H9 (cell line): ENCODE measurements around the gene SPTBN5. TPM values are rescaled to one million over a fixed set of nuclear protein-coding genes. Genes with fewer than 3 reads are reported as not detected.

Experiments used
- DNase-seq: peaks from one replicate; pipeline ENCODE4 v3.0.0-alpha.2; 2017
- H2AFZ ChIP-seq: one replicate; pipeline ENCODE4 v1.6.1; 2013; ENCODE audit warnings: mild to moderate bottlenecking, low read length, control low read depth, moderate library complexity
- H2AK5ac ChIP-seq: 2 replicates; pipeline ENCODE4 v1.6.1; 2013; ENCODE audit warnings: low read length, control low read depth, mixed read lengths; ENCODE audit not compliant: insufficient read length
- H2BK120ac ChIP-seq: one replicate; pipeline ENCODE4 v1.6.1; 2013; ENCODE audit warnings: low read depth, mild to moderate bottlenecking, low read length, control low read depth, inconsistent platforms; ENCODE audit not compliant: poor library complexity, severe bottlenecking
- H2BK12ac ChIP-seq: 2 replicates; pipeline ENCODE4 v1.6.1; 2013; ENCODE audit warnings: low read length, control low read depth, mixed read lengths, low read depth; ENCODE audit not compliant: insufficient read length
- H2BK15ac ChIP-seq: 2 replicates; pipeline ENCODE4 v1.6.1; 2013; ENCODE audit warnings: low read depth, low read length, control low read depth
- H2BK20ac ChIP-seq: one replicate; pipeline ENCODE4 v1.6.1; 2013; ENCODE audit warnings: low read depth, mild to moderate bottlenecking, low read length, control low read depth, inconsistent platforms; ENCODE audit not compliant: poor library complexity, severe bottlenecking
- H2BK5ac ChIP-seq: 2 replicates; pipeline ENCODE4 v1.6.1; 2013; ENCODE audit warnings: low read length, control low read depth, mixed read lengths; ENCODE audit not compliant: insufficient read length
- H3K14ac ChIP-seq: 2 replicates; pipeline ENCODE4 v1.6.1; 2013; ENCODE audit warnings: low read length, control low read depth; ENCODE audit not compliant: insufficient read depth
- H3K18ac ChIP-seq: 2 replicates; pipeline ENCODE4 v1.6.1; 2013; ENCODE audit warnings: low read depth, mild to moderate bottlenecking, mixed read lengths, low read length, control low read depth; ENCODE audit not compliant: insufficient read length
- H3K23ac ChIP-seq: 2 replicates; pipeline ENCODE4 v1.6.1; 2013; ENCODE audit warnings: low read length, control low read depth, mixed read lengths, low read depth; ENCODE audit not compliant: insufficient read length
- H3K23me2 ChIP-seq: 2 replicates; pipeline ENCODE4 v1.6.1; 2013; ENCODE audit warnings: low read depth, mild to moderate bottlenecking, mixed read lengths, low read length, control low read depth; ENCODE audit not compliant: insufficient read length, poor library complexity, severe bottlenecking
- H3K27ac ChIP-seq: 2 replicates; pipeline ENCODE4 v1.5.1; 2013; ENCODE audit warnings: low read length, control low read depth, mixed read lengths, low read depth; ENCODE audit not compliant: insufficient read length
- H3K27me3 ChIP-seq: 2 replicates; pipeline ENCODE4 v1.6.1; 2013; ENCODE audit warnings: low read length, control low read depth, inconsistent platforms; ENCODE audit not compliant: insufficient read depth
- H3K4ac ChIP-seq: 2 replicates; pipeline ENCODE4 v1.6.1; 2013; ENCODE audit warnings: low read depth, mild to moderate bottlenecking, control low read depth, inconsistent platforms, low read length, moderate library complexity
- H3K4me1 ChIP-seq: 2 replicates; pipeline ENCODE4 v1.6.1; 2013; ENCODE audit warnings: low read length, control low read depth, inconsistent platforms; ENCODE audit not compliant: insufficient read depth
- H3K4me2 ChIP-seq: 2 replicates; pipeline ENCODE4 v1.6.1; 2013; ENCODE audit warnings: low read length, control low read depth, mixed read lengths; ENCODE audit not compliant: insufficient read length, insufficient read depth
- H3K56ac ChIP-seq: 2 replicates; pipeline ENCODE4 v1.6.1; 2013; ENCODE audit warnings: low read depth, mild to moderate bottlenecking, mixed read lengths, low read length, control low read depth; ENCODE audit not compliant: insufficient read length
- H3K79me1 ChIP-seq: 2 replicates; pipeline ENCODE4 v1.6.1; 2013; ENCODE audit warnings: low read depth, mild to moderate bottlenecking, moderate library complexity, low read length, control low read depth, inconsistent platforms; ENCODE audit not compliant: insufficient read depth, poor library complexity, severe bottlenecking
- H3K79me2 ChIP-seq: 2 replicates; pipeline ENCODE4 v1.6.1; 2013; ENCODE audit warnings: low read length, control low read depth, inconsistent platforms; ENCODE audit not compliant: insufficient read depth
- H3K9ac ChIP-seq: 2 replicates; pipeline ENCODE4 v1.6.1; 2013; ENCODE audit warnings: low read length, control low read depth, mixed read lengths; ENCODE audit not compliant: insufficient read length; ENCODE audit errors: extremely low read depth
- H3K9me3 ChIP-seq: one replicate; pipeline ENCODE4 v1.6.1; 2013; ENCODE audit warnings: low read depth, low read length, inconsistent platforms; ENCODE audit not compliant: control insufficient read depth
- H3T11ph ChIP-seq: one replicate; pipeline ENCODE4 v1.6.1; 2013; ENCODE audit warnings: mild to moderate bottlenecking, low read length, control low read depth, inconsistent platforms
- H4K20me1 ChIP-seq: one replicate; pipeline ENCODE4 v1.6.1; 2013; ENCODE audit not compliant: control insufficient read depth, insufficient read length, insufficient read depth
- H4K5ac ChIP-seq: 2 replicates; pipeline ENCODE4 v1.6.1; 2013; ENCODE audit warnings: low read depth, mild to moderate bottlenecking, mixed read lengths, low read length, control low read depth; ENCODE audit not compliant: insufficient read length
- H4K8ac ChIP-seq: replicated peaks from 2 replicates; pipeline ENCODE4 v1.6.1; 2013; ENCODE audit warnings: low read length, control low read depth, mixed read lengths, low read depth; ENCODE audit not compliant: insufficient read length
- H4K91ac ChIP-seq: 2 replicates; pipeline ENCODE4 v1.6.1; 2013; ENCODE audit warnings: low read depth, mild to moderate bottlenecking, moderate library complexity, mixed read lengths, low read length, control low read depth; ENCODE audit not compliant: insufficient read length
- H3K27ac Mint-ChIP-seq, 3 experiments: 2 replicates in 2 of 3; 3 replicates in 1 of 3; pipeline ENCODE4 v1.8.0; 2020 to 2021; ENCODE audit warnings: mixed read lengths in 3 of 3, mild to moderate bottlenecking in 1 of 3, moderate library complexity in 1 of 3
- H3K27me3 Mint-ChIP-seq: 2 replicates; pipeline ENCODE4 v1.8.0; 2021; ENCODE audit warnings: low read depth, mild to moderate bottlenecking, moderate library complexity, mixed read lengths
- H3K36me3 Mint-ChIP-seq, 3 experiments: 2 replicates in 2 of 3; 3 replicates in 1 of 3; pipeline ENCODE4 v1.8.0; 2020 to 2021; ENCODE audit warnings: low read depth in 3 of 3, mixed read lengths in 3 of 3; ENCODE audit not compliant: insufficient read depth in 1 of 3
- H3K4me1 Mint-ChIP-seq, 2 experiments: 2 replicates each; pipeline ENCODE4 v1.8.0; 2020; ENCODE audit warnings: mixed read lengths in 2 of 2
- H3K4me3 Mint-ChIP-seq, 2 experiments: 2 replicates in 1 of 2; 3 replicates in 1 of 2; pipeline ENCODE4 v1.8.0; 2020 to 2021; ENCODE audit warnings: mild to moderate bottlenecking in 2 of 2, mixed read lengths in 2 of 2, moderate library complexity in 1 of 2
- H3K9me3 Mint-ChIP-seq, 2 experiments: 2 replicates in 1 of 2; 3 replicates in 1 of 2; pipeline ENCODE4 v1.8.0; 2020; ENCODE audit warnings: mild to moderate bottlenecking in 2 of 2, mixed read lengths in 2 of 2, moderate library complexity in 1 of 2
- WGBS: extraction: QIAGEN DNeasy Blood & Tissue Kit; methylation state at CpG from one replicate; pipeline ENCODE4 v1.1.7; 2013; ENCODE audit warnings: missing lambda C conversion rate, low lambda C conversion rate, mixed read lengths; ENCODE audit not compliant: insufficient read length; ENCODE audit errors: extremely low coverage; 5-methylcytosine and 5-hydroxymethylcytosine counted together
- total RNA-seq: library from RNA; stranded (reverse); gene quantifications from 2 replicates; pipeline ENCODE4 v1.2.1, GENCODE V29; 2021
- TF ChIP-seq, protein P1 (sequence below): fragments of 200-600 bp; sonication (generic); conservative IDR thresholded peaks from 3 replicates; pipeline ENCODE4 v1.8.0; 2021; ENCODE audit warnings: antibody characterized with exemption, mild to moderate bottlenecking

Gene SPTBN5
- total RNA-seq, 1 experiment from 2014 or later, result 0.90 TPM

DNA sequence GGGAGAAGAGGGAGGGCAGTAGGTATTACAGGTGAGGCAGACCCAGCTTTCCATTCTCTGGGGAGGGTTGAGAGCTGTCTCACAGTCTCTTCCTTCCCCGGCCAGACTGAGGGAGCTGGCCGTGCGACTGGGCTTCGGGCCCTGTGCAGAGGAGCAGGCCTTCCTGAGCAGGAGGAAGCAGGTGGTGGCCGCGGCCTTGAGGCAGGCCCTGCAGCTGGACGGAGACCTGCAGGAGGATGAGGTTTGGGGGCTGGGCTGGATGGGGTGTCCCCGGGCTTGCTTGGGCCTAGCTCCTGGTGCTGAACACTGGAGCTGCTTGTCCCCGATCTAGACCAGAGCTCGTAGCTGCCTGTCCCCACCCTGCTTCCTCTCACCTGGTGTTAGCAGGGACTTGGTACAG is 50.3 kb downstream of the SPTBN5 start:
- no peak overlapping the region for H3T11ph ChIP-seq
- H3K56ac ChIP-seq, result no peak overlapping the region
- H2BK120ac ChIP-seq, result no peak overlapping the region
- H3K79me2 ChIP-seq, result no peaks in the 10 kb centered on the region
- no peak overlapping the region for H3K4ac ChIP-seq
- Mint-ChIP-seq H3K4me1 (no peaks in the 10 kb centered on the region), H3K36me3 (peaks cover 3 to 29% (median 20%) of the 10 kb centered on the region in 3 experiments; a peak in 6 of 7 replicates), H3K4me3 (no peak overlapping the region), H3K9me3 (no peaks in the 10 kb centered on the region), H3K27ac (no peak overlapping the region), H3K27me3 (no peaks in the 10 kb centered on the region)
- no CpG with 5 or more reads among the region's 10 CpGs for WGBS
- H4K91ac ChIP-seq, result no peak overlapping the region
- H2BK20ac ChIP-seq, result no peak overlapping the region
- no peak overlapping the region for H4K8ac ChIP-seq
- H3K27me3 ChIP-seq, result no peaks in the 10 kb centered on the region
- no peak overlapping the region for H3K9ac ChIP-seq
- H4K5ac ChIP-seq, result no peak overlapping the region
- no peak overlapping the region for H2BK15ac ChIP-seq
- no peak overlapping the region for H2AK5ac ChIP-seq
- TF ChIP-seq, protein P1, sequence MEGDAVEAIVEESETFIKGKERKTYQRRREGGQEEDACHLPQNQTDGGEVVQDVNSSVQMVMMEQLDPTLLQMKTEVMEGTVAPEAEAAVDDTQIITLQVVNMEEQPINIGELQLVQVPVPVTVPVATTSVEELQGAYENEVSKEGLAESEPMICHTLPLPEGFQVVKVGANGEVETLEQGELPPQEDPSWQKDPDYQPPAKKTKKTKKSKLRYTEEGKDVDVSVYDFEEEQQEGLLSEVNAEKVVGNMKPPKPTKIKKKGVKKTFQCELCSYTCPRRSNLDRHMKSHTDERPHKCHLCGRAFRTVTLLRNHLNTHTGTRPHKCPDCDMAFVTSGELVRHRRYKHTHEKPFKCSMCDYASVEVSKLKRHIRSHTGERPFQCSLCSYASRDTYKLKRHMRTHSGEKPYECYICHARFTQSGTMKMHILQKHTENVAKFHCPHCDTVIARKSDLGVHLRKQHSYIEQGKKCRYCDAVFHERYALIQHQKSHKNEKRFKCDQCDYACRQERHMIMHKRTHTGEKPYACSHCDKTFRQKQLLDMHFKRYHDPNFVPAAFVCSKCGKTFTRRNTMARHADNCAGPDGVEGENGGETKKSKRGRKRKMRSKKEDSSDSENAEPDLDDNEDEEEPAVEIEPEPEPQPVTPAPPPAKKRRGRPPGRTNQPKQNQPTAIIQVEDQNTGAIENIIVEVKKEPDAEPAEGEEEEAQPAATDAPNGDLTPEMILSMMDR, result no peak
- no peaks in the 10 kb centered on the region for H3K23me2 ChIP-seq
- H3K27ac ChIP-seq, result no peak overlapping the region
- H3K23ac ChIP-seq, result no peak overlapping the region
- no peak overlapping the region for H2BK12ac ChIP-seq
- no peaks in the 10 kb centered on the region for H3K9me3 ChIP-seq
- H2BK5ac ChIP-seq, result no peak overlapping the region
- H3K79me1 ChIP-seq, result no peaks in the 10 kb centered on the region
- peaks cover 3% of the 10 kb centered on the region for H4K20me1 ChIP-seq
- no peak overlapping the region for H3K4me2 ChIP-seq
- DNase-seq, result no peak
- H3K18ac ChIP-seq, result no peak overlapping the region
- H2AFZ ChIP-seq, result no peak overlapping the region
- no peak overlapping the region; the same call in 1 of the 2 replicates for H3K14ac ChIP-seq
- no peaks in the 10 kb centered on the region for H3K4me1 ChIP-seq
